ENCODE results near the gene MAPK4.

Gene MAPK4

GRCh38 chr18:50644807-50645206 is 84.9 kb downstream of the MAPK4 start:
- H3K4me2 ChIP-seq (ENCODE audit: low read length) = no peak overlapping the region
- no peak overlapping the region for H3K9ac ChIP-seq (ENCODE audit: low read length)
- H3K27ac ChIP-seq (ENCODE audit: low read length) = no peak overlapping the region
- no peaks in the 10 kb centered on the region for H3K79me2 ChIP-seq (ENCODE audit: low read length)
- peaks cover 33% of the 10 kb centered on the region for H3K27me3 ChIP-seq (ENCODE audit: low read depth, low read length)
- no peak overlapping the region for H3K4me3 ChIP-seq (ENCODE audit: low read length)
- no peaks in the 10 kb centered on the region for H4K20me1 ChIP-seq (ENCODE audit: insufficient read depth, low read length)
- TF ChIP-seq CTCF (IDR thresholded peaks at IDR 0.05; ENCODE audit: low read depth, low read length) = peak; percentile 77
- no peak for TF ChIP-seq EZH2phosphoT487 (IDR thresholded peaks at IDR 0.05; ENCODE audit: low read depth)
- no peaks in the 10 kb centered on the region for H3K36me3 ChIP-seq (replicated peaks; ENCODE audit: low read depth, low read length)
- no peaks in the 10 kb centered on the region for H3K9me3 ChIP-seq (ENCODE audit: insufficient read depth, low read length)
- H2AFZ ChIP-seq (ENCODE audit: low read depth, low read length) = no peak overlapping the region
- H3K4me1 ChIP-seq (ENCODE audit: low read length) = no peaks in the 10 kb centered on the region

- Histone ChIP-seq H3K4me2 (ENCODE audit: low read length) (no peak overlapping the region), H3K9ac (ENCODE audit: low read length) (no peak overlapping the region), H3K27ac (ENCODE audit: low read length) (no peak overlapping the region), H2AFZ (ENCODE audit: low read depth, low read length) (no peak overlapping the region), H3K9me3 (ENCODE audit: insufficient read depth, low read length) (no peaks in the 10 kb centered on the region), H4K20me1 (ENCODE audit: insufficient read depth, low read length) (no peaks in the 10 kb centered on the region), H3K79me2 (ENCODE audit: low read length) (no peaks in the 10 kb centered on the region), H3K4me1 (ENCODE audit: low read length) (no peaks in the 10 kb centered on the region), H3K4me3 (ENCODE audit: low read length) (no peak overlapping the region), H3K27me3 (ENCODE audit: low read depth, low read length) (peaks cover 24% of the 10 kb centered on the region), H3K36me3 (replicated peaks; ENCODE audit: low read depth, low read length) (no peaks in the 10 kb centered on the region)
- TF ChIP-seq EZH2phosphoT487 (IDR thresholded peaks at IDR 0.05; ENCODE audit: low read depth) (no peak), CTCF (IDR thresholded peaks at IDR 0.05; ENCODE audit: low read depth, low read length) (no peak)
Observed at GRCh38 chr18:50647237-50647636, 87.3 kb downstream of the MAPK4 start.

- TF ChIP-seq CTCF (IDR thresholded peaks at IDR 0.05; ENCODE audit: low read depth, low read length) (no peak), EZH2phosphoT487 (IDR thresholded peaks at IDR 0.05; ENCODE audit: low read depth) (no peak)
- Histone ChIP-seq H3K36me3 (replicated peaks; ENCODE audit: low read depth, low read length) (no peaks in the 10 kb centered on the region), H3K4me3 (ENCODE audit: low read length) (no peak overlapping the region), H2AFZ (ENCODE audit: low read depth, low read length) (no peak overlapping the region), H4K20me1 (ENCODE audit: insufficient read depth, low read length) (no peaks in the 10 kb centered on the region), H3K79me2 (ENCODE audit: low read length) (no peaks in the 10 kb centered on the region), H3K4me1 (ENCODE audit: low read length) (no peaks in the 10 kb centered on the region), H3K9ac (ENCODE audit: low read length) (no peak overlapping the region), H3K9me3 (ENCODE audit: insufficient read depth, low read length) (no peaks in the 10 kb centered on the region), H3K4me2 (ENCODE audit: low read length) (no peak overlapping the region), H3K27ac (ENCODE audit: low read length) (no peak overlapping the region), H3K27me3 (ENCODE audit: low read depth, low read length) (peaks cover 27% of the 10 kb centered on the region)
Observed at GRCh38 chr18:50647792-50648191, 87.9 kb downstream of the MAPK4 start.

GRCh38 chr18:50649821-50650220 is 89.9 kb downstream of the MAPK4 start:
- no peaks in the 10 kb centered on the region for H3K79me2 ChIP-seq (ENCODE audit: low read length)
- TF ChIP-seq CTCF (IDR thresholded peaks at IDR 0.05; ENCODE audit: low read depth, low read length) = no peak
- TF ChIP-seq EZH2phosphoT487 (IDR thresholded peaks at IDR 0.05; ENCODE audit: low read depth) = no peak
- H3K27ac ChIP-seq (ENCODE audit: low read length) = no peak overlapping the region
- H3K4me2 ChIP-seq (ENCODE audit: low read length) = no peak overlapping the region
- no peaks in the 10 kb centered on the region for H3K4me1 ChIP-seq (ENCODE audit: low read length)
- no peak overlapping the region for H3K9ac ChIP-seq (ENCODE audit: low read length)
- H2AFZ ChIP-seq (ENCODE audit: low read depth, low read length) = no peak overlapping the region
- no peaks in the 10 kb centered on the region for H4K20me1 ChIP-seq (ENCODE audit: insufficient read depth, low read length)
- H3K9me3 ChIP-seq (ENCODE audit: insufficient read depth, low read length) = no peaks in the 10 kb centered on the region
- no peaks in the 10 kb centered on the region for H3K36me3 ChIP-seq (replicated peaks; ENCODE audit: low read depth, low read length)
- no peak overlapping the region for H3K4me3 ChIP-seq (ENCODE audit: low read length)
- H3K27me3 ChIP-seq (ENCODE audit: low read depth, low read length) = peaks cover 28% of the 10 kb centered on the region

All from OCI-LY3 (cell line).